Tibial nerve (tissue), 3 donors: Measurements from ENCODE around the gene PMF1.

ENCODE experiments used
- POLR2A ChIP-seq, 2 donors: fragments of 450-650 bp; IDR thresholded peaks; one replicate each; pipeline ENCODE4 v1.6.1; 2017; ENCODE audit warnings: antibody characterized with exemption in 2 of 2, mild to moderate bottlenecking in 2 of 2, moderate library complexity in 2 of 2
- TF ChIP-seq, protein P1 (sequence below), 5 experiments: fragments of 200-600 bp in 3 of 5; fragments of 450-650 bp in 2 of 5; sonication (generic) in 3 of 5; IDR thresholded peaks; one replicate each; pipeline ENCODE4 v1.5.1; 2016 to 2019; ENCODE audit warnings: antibody characterized with exemption in 5 of 5, mild to moderate bottlenecking in 3 of 5, moderate library complexity in 2 of 5

DNA sequence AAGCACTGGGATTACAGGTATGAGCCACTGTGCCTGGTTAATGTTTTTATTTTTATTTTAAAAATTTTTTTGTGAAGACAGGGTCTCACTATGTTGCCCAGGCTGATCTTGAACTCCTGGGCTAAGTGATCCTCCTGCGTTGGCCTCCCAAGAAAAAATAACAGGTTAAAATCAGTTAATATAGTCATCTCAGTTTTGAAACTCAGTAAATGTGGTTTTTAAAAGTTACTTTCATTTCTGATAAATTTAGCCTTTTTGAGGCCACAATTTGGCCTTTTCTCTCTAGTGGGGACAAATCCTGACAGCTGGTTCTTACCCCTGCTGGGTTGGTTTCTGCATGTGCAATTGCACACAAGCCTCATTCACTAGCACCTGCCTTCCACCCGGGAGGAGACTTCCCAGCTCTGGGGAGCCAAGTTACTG is 13.3 kb downstream of the PMF1 start:
- TF ChIP-seq, protein P1, sequence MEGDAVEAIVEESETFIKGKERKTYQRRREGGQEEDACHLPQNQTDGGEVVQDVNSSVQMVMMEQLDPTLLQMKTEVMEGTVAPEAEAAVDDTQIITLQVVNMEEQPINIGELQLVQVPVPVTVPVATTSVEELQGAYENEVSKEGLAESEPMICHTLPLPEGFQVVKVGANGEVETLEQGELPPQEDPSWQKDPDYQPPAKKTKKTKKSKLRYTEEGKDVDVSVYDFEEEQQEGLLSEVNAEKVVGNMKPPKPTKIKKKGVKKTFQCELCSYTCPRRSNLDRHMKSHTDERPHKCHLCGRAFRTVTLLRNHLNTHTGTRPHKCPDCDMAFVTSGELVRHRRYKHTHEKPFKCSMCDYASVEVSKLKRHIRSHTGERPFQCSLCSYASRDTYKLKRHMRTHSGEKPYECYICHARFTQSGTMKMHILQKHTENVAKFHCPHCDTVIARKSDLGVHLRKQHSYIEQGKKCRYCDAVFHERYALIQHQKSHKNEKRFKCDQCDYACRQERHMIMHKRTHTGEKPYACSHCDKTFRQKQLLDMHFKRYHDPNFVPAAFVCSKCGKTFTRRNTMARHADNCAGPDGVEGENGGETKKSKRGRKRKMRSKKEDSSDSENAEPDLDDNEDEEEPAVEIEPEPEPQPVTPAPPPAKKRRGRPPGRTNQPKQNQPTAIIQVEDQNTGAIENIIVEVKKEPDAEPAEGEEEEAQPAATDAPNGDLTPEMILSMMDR (IDR thresholded peaks at IDR 0.05) = no peak
- TF ChIP-seq POLR2A (IDR thresholded peaks at IDR 0.05) = no peak
